HG03457 (cell line): ENCODE results near the gene PLA2G4C.

Experiments
- ATAC-seq: cut with Tn5 transposase; IDR thresholded peaks from one replicate; pipeline ENCODE4 v1.9.1; 2021; ENCODE audit warnings: moderate number of reproducible peaks; ENCODE audit not compliant: unreplicated experiment

PLA2G4C gene

DNA sequence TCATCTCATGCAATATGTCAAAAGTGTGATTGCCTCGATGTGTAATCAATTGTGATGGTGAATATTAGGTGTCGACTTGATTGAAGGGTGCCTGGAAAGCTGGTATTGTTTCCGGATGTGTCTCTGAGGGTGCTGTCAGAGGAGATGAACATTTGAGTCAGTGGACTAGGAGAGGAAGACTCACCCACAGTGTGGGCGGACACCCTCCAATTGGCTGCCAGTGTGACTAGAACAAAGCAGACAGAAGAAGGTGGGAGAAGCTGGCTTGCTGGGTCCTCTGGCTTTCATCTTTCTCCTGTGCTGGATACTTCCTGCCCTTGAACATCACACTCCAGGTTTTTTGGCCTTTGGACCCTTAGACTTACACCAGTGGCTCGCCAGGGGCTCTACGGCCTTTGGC is 51.3 kb downstream of the PLA2G4C start:
- ATAC-seq = no peak

DNA sequence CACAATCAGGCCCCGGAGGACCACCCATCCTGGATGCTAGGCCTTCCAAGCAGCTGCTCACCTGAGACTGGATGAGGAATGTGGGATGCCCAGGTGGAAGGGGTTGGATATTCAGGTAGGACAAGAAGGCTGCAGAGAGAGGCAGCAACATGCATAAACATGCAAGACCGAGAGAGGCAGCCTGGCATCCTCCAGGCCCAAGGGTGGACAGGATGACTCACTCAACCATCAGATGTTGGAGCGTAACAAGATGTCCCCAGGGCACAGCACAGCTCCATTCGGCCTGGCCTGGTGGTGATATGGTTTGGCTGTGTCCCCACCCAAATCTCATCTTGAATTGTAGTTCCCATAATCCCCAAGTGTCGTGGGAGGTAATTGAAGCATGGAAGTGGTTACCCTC is 56.8 kb downstream of the PLA2G4C start:
- no peak for ATAC-seq

DNA sequence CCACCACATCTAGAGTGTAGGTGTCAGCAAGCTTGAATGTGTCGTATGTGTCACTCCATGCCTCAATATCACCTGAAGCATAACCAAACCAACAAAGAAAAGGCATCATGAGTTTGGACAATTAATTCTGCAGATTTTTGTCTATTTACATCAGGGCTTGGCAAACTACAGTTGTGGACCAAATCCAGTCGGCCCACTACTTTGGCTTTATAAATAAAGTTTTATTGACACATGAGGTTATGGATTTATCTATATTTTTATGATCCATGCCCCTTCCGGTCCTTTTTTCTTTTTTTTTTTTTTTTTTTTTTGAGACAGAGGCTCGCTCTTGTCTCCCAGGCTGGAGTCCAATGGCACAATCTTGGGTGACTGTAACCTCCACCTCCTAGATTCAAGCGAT is 57.5 kb downstream of the PLA2G4C start:
- no peak for ATAC-seq

DNA sequence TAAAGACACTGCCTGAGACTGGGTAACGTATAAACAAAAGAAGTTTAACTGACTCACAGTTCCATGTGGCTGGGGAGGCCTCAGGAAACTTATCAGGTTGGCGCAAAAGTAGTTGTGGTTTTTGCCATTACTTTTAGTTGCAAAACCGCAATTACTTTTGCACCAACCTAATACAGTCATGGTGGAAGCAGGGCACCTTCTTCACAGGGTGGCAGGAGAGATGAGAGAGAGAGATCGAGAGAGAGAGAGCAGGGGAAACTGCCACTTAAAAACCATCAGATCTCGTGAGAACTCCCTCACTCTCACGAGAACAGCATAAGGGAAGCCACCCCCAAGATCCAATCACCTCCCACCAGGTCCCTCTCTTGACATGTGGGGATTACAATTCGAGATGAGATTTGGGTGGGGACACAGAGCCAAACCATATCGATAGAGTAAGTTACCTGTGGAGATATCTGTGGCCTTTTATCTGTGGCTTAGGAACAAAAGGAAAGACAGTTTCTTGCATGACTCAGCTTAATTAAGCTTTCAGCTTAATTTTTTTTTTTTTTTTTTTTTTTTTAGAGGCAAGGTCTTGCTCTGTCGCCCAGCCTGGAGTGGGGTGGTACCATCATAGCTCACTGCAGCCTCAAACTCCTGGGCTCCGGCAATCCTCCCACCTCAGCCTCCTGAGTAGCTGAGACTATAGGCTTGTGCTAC is 59.1 kb downstream of the PLA2G4C start:
- no peak for ATAC-seq

DNA sequence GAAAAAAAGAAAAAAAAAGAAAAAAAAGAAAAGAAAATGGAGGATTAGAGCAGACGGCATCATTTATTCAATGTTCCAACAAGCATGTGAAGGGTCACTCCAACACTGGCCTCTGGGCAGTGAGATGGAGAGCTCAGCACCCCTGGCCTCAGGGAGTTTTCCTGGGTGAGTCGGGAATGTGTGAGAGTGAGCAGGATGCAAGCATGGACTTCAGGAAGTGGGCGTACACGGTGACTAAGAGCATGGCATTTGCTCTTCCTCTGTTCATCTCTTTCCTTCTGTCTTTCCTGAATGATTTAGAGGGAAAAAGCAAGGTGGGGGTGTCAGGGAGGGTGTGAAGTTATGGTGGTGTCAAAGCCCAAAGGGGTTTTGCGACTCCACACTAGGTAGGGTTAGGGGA is 66.1 kb downstream of the PLA2G4C start:
- no peak for ATAC-seq

DNA sequence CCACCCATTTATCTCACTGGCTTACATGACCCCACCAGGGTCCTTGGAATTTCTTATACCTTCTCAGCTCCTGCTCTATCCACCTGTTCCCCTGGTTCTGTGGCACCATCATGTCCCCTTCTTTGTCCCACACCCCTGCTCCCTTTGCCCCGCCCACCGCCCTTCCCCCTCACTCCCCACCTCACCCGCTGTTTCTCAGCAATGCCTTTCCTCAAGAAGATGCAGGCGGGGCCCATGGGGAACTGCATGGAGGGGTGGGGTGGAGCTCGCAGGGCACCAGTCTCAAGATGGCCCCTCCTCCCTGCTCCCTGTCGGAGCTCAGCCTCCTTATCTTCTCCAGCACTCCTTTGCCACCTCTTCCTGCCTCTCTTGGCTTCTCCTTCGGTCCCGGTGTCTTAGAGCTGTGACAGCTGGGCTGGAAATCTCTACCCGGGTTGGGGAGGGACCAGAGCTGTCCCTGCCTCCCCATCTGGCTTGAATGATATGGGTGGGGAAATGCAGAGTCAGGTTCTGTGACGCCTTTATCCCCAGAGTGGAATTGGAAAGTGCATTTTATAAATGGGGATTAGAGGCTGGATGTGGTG is 66.8 kb downstream of the PLA2G4C start, which contains the start of gene CABP5:
Gene CABP5, minus strand, starts transcription at position 405 of the 584 bp plus-strand sequence. Its CDS starts 157 bp downstream, at position 248.
- no peak for ATAC-seq

DNA sequence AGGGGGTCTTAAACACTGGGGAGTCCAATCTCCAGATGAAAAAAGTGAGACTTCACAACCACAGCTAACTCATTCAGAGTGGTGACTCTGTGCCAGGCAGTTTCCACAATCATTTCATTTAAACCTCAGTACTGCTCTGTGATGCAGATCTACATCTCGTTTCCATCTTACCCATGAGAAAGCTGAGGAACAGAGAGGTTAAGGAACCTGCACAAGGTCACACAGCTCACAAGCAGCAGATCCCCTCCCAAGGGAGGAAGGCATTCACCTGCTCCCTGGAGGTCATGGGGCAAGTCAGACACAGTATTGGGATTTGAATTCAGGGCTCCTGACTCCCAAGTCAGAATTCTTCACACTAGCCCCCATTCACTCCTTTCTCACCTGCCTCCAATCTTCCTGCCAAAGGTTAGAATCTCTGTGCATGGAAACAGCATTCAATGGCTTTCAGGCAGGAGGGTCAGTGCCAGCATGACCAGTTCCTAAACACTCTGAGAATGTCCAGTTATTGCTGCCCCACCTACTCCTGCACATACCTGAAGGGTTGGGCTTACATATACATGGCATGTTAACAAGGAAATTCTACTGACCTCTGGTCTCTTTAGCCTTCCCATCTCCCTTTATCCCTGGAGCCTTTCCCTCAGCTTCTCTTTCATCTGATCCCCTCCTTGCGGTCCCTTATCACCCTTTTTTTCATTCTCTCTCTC is 68.6 kb downstream of the PLA2G4C start:
- ATAC-seq = no peak

DNA sequence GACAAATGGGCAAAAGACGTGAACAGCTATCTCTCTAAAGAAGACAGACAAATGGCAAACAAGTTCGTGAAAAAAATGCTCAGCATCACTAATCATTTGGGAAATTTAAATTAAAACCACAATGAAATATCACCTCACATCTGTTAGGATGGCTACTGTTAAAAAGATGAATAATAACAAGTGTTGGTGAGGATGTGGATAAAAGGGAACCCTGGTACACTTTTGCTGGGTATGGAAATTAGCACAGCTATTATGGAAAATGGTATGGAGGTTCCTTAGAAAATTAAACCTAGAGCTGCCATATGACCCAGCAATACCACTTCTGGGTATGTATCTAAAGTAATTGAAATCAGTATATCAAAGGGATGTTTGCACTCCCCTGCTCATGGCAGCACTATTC is 73.9 kb downstream of the PLA2G4C start:
- ATAC-seq = no peak

DNA sequence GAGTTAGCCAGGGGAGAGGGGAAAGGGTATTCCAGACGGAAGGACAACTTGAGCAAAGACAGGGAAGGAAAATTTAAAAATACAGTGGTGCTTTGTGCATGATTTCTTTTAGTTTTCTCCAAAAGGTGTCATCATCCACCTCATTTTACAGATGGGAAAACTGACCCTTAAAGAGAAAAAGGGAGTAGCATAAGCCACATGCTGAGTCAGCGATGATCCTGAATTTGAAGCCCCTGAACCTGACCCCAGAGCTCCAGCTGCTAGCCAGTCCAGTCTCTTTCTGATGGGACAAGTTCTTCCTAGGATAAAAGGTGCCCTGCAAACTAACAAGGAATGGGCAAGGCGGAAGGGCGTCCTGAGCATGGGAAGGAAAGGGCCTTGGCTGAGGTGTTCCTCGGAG is 77.0 kb downstream of the PLA2G4C start:
- no peak for ATAC-seq

DNA sequence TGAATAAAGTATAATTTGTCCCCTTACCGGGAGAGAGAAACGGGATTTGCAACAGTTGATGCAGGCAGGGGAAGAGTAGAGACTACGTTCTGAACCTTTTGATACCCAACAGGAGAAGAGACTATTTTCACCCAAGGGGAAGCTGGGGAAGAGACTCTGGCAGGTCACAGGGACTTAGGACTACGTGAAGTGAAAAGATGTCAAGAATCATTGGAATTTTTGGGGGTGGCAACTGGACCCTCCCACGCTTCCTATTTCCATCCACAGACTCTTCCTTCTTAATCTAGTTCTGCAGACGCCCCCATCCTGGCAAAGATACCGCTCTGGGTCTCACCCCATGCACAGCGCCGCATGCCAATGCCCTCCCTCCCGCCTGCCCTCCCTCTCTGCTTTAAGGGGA is 80.5 kb downstream of the PLA2G4C start:
- no peak for ATAC-seq

- ATAC-seq = no peak
Observed at GRCh38 chr19:48029431-48029830, 81.2 kb downstream of the PLA2G4C start.

DNA sequence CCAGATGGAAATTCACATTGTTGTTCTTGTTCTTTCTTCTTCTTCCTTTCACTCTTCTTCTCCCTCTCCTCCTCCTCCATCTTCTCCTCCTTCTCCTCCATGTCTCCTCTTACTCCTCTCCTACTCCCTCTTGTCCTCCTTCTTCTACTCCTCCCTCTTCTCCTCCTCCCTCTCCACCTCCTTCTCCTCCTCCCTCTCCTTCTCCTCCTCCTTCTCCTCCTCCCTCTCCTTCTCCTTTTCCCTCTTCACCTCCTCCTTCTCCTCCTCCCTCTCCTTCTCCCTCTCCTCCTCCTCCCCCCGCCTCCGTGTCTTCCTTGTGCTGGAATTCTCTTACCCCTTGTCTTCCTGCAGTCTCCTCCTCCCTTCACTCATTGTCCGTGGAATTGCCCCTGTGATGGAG is 85.1 kb downstream of the PLA2G4C start:
- no peak for ATAC-seq

GRCh38 chr19:48023518-48023917 is 87.1 kb downstream of the PLA2G4C start:
- ATAC-seq = no peak

DNA sequence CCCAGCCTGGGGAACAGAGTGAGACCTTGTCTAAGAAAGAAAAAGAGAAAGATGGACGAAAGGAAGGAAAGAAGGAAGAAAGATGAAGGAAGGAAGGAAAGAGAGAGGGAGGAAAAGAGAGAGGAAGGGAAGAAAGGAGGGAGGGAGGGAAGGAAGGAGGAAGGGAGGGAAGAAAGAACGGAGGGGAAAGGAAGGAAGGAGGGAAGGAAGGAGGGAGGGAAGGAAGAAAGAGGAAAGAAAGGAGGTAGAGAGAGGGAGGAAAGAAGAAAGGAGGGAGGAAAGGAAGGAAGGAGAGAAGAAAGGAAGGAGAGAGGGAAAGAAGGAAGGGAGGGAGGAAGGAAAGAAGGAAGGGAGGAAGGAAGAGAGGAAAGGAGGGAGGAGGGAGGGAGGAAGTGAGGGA is 87.6 kb downstream of the PLA2G4C start:
- ATAC-seq = no peak

- ATAC-seq = no peak
Observed at GRCh38 chr19:48020686-48021085, 89.9 kb downstream of the PLA2G4C start.

GRCh38 chr19:48010932-48011758 is 99.5 kb downstream of the PLA2G4C start:
- no peak for ATAC-seq

DNA sequence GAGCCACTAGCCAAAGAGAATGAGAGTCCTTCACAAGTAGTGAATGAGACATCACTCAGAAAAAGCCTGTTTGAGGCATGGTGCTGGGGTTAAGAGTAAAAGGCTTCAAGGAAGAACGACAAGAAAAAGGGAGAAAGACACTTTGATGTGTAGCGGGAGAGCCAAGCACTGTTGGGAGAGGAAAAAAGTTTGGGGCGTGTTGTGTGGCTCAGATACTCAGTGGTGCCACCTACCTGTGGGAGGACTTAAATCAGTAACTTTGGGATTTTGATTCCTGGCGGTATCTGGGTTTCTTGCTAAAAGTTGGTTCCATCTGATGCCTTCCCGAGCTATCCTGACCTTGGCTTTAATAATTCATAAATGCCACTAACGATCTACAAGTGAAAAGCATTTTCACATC is 103.9 kb downstream of the PLA2G4C start:
- ATAC-seq = no peak

DNA sequence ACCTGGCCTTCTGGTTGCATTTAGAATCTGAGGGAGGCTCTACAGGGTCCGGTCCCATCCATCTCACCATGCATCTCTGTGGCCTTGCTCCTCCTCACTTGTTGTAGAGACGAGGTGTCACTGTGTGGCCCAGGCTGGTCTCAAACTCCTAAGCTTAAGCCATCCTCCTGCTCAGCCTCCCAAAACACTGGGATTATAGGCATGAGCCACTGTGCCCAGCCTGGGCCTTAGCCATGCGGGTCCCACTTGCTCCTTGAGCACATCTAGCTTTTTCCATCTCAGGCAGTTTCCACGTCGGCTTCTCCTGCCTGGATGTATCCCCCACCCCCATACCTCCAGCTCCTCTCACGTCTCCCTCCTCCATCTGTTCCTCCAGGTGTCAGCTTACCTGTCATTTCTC is 106.4 kb downstream of the PLA2G4C start:
- no peak for ATAC-seq

DNA sequence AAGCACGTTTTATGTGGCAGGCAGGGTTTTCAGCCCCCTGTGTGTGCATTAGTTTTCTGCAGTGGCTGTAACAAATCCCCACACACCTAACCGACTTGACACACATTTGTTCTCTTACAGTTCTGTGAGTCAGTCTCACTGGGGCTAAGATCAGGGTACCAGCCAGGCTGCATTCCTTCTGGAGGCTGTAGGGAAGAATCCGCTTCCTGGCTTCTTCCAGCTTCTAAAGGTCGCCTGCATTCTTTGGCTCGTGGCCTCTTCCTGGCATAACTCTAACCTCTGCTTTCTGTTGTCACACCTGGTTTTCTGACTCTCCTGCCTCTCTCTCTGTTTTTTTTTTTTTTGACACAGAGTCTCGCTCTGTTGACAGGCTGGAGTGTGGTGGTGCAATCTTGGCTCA is 109.8 kb downstream of the PLA2G4C start:
- no peak for ATAC-seq

- ATAC-seq = no peak
Observed at GRCh38 chr19:47998800-47999199, 111.8 kb downstream of the PLA2G4C start.
